BLaER1 treated with 17β-estradiol and CSF1 and Interleukin-3, amounts not matched to agents 10 nM and 100 nM (cell line): ENCODE results near the gene ATP6V1G3.

ENCODE experiments used
- H3K27ac ChIP-seq, 11 experiments: shearing (Covaris generic); formaldehyde crosslinking; 2 replicates each; pipeline ENCODE4 v1.8.1; 2022
- H3K27me3 ChIP-seq, 11 experiments: shearing (Covaris generic); formaldehyde crosslinking; 2 replicates each; pipeline ENCODE4 v1.8.1; 2022
- H3K36me3 ChIP-seq, 11 experiments: shearing (Covaris generic); formaldehyde crosslinking; 2 replicates each; pipeline ENCODE4 v1.8.1; 2022
- H3K4me1 ChIP-seq, 10 experiments: shearing (Covaris generic); formaldehyde crosslinking; 2 replicates each; pipeline ENCODE4 v1.8.1; 2022
- H3K4me2 ChIP-seq, 11 experiments: shearing (Covaris generic); formaldehyde crosslinking; 2 replicates each; pipeline ENCODE4 v1.8.1; 2022
- H3K4me3 ChIP-seq, 10 experiments: shearing (Covaris generic); formaldehyde crosslinking; 2 replicates each; pipeline ENCODE4 v1.8.1; 2022
- H3K9ac ChIP-seq, 11 experiments: shearing (Covaris generic); formaldehyde crosslinking; 2 replicates each; pipeline ENCODE4 v1.8.1; 2022
- H3K9me3 ChIP-seq, 11 experiments: shearing (Covaris generic); formaldehyde crosslinking; replicated peaks in 1 of 11; 2 replicates each; pipeline ENCODE4 v1.8.1; 2022
- H4K20me1 ChIP-seq, 11 experiments: shearing (Covaris generic); formaldehyde crosslinking; 2 replicates each; pipeline ENCODE4 v1.8.1; 2022
- Cebpa-rat ChIP-seq, 11 experiments: shearing (Covaris generic); IDR thresholded peaks; 2 replicates each; pipeline ENCODE4 v1.8.1; 2022

The ATP6V1G3 gene

DNA sequence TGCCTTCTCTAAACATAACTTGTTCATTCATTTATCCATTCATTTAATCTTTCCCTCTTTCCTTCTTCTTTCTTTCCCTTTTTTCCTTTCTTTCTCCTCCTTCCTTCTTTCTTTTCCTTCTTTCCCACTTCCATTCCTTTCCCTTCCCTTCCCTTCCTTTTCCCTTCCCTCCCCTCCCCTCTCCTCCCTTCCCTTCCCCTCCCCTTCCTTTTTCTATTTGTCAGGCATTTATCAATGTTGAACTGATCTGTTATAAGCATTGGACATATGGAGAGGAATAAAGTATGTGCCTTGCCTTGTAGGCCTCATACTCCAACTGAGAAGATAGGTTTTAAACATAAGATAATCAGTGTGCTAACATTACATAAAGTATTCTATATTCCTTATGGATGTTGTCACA is 23.7 kb upstream of the ATP6V1G3 start:
- H3K27ac ChIP-seq, result no peak overlapping the region
- no peak overlapping the region for H3K4me3 ChIP-seq
- no peaks in the 10 kb centered on the region for H3K36me3 ChIP-seq
- peaks cover 0 to 17% (median 6%) of the 10 kb centered on the region in 10 experiments; a peak in 10 of 20 replicates for H3K4me1 ChIP-seq
- no peaks in the 10 kb centered on the region for H4K20me1 ChIP-seq
- no peak overlapping the region for H3K4me2 ChIP-seq
- no peaks in the 10 kb centered on the region for H3K27me3 ChIP-seq
- no peak for TF ChIP-seq Cebpa-rat (IDR thresholded peaks at IDR 0.05)
- no peak overlapping the region for H3K9ac ChIP-seq
- peaks cover 0 to 14% (median 3%) of the 10 kb centered on the region in 11 experiments; a peak in 7 of 22 replicates for H3K9me3 ChIP-seq

- no peaks in the 10 kb centered on the region for H3K36me3 ChIP-seq
- no peak overlapping the region for H3K4me2 ChIP-seq
- H3K9ac ChIP-seq, result no peak overlapping the region
- no peak overlapping the region for H3K4me3 ChIP-seq
- TF ChIP-seq Cebpa-rat (IDR thresholded peaks at IDR 0.05), result no peak
- no peaks in the 10 kb centered on the region for H4K20me1 ChIP-seq
- peaks cover 0 to 17% (median 6%) of the 10 kb centered on the region in 10 experiments; a peak in 10 of 20 replicates for H3K4me1 ChIP-seq
- no peaks in the 10 kb centered on the region for H3K27me3 ChIP-seq
- peaks cover 0 to 14% (median 3%) of the 10 kb centered on the region in 11 experiments; a peak in 7 of 22 replicates for H3K9me3 ChIP-seq
- no peak overlapping the region for H3K27ac ChIP-seq
These were observed 23.1 kb upstream of the ATP6V1G3 start for GRCh38 chr1:198563583-198563982.

DNA sequence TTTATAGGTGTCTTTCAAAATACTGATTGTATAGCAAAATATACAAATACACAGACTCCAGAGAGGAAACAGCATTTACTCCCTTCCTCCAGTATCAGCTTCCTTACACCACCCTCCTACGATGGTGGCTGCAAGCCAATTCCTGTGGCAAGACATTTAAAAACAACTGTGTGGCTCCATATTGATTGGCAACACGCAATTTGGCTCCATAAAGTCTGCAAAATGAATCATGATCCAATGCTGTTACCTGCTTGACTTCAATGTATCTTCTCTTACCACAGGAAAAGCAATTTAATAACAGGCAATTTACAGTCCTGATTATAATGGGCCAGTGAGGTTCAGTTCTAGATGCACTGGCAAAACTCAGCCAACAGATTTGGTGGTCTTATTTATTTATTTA is 19.7 kb upstream of the ATP6V1G3 start:
- H3K4me1 ChIP-seq, result peaks cover 16 to 42% (median 25%) of the 10 kb centered on the region in 10 experiments
- no peaks in the 10 kb centered on the region for H3K36me3 ChIP-seq
- H3K27me3 ChIP-seq, result no peaks in the 10 kb centered on the region
- H3K9me3 ChIP-seq, result peaks cover 0 to 6% (median 0%) of the 10 kb centered on the region in 11 experiments; a peak in 5 of 22 replicates
- peak overlapping the region in 4 of 11 experiments; percentile 22 to 64 (median 48); a peak in 6 of 22 replicates for H3K4me2 ChIP-seq
- no peak for TF ChIP-seq Cebpa-rat (IDR thresholded peaks at IDR 0.05)
- H4K20me1 ChIP-seq, result no peaks in the 10 kb centered on the region
- no peak overlapping the region for H3K4me3 ChIP-seq
- no peak overlapping the region for H3K9ac ChIP-seq
- no peak overlapping the region for H3K27ac ChIP-seq

- Histone ChIP-seq H3K4me2 (no peak overlapping the region), H3K4me3 (no peak overlapping the region), H3K27ac (no peak overlapping the region), H3K27me3 (no peaks in the 10 kb centered on the region), H3K4me1 (peaks cover 16 to 46% (median 27%) of the 10 kb centered on the region in 10 experiments), H3K9me3 (peaks cover 0 to 6% (median 0%) of the 10 kb centered on the region in 11 experiments; a peak in 5 of 22 replicates), H4K20me1 (no peaks in the 10 kb centered on the region), H3K9ac (no peak overlapping the region), H3K36me3 (no peaks in the 10 kb centered on the region)
- no peak for TF ChIP-seq Cebpa-rat (IDR thresholded peaks at IDR 0.05)
These were observed 18.9 kb upstream of the ATP6V1G3 start for GRCh38 chr1:198559362-198559761.

DNA sequence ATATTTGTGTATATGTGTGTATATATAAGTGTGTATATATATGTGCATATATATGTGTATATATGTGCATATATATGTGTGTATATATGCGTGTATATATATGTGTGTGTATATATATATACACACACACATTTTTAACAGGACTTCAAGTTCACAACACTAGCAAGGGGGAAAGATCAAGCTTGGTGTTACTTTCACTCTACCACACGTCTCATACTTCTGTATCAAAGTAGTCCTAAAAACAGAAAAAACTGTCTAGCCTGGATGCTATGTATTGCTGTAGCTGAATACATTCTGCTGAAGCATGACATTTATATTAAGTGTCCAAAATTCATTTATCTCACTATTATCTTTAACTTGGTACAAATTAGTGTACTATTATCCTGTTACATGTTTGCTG is 17.9 kb upstream of the ATP6V1G3 start:
- no peaks in the 10 kb centered on the region for H3K36me3 ChIP-seq
- no peaks in the 10 kb centered on the region for H3K27me3 ChIP-seq
- H3K9me3 ChIP-seq, result peaks cover 0 to 6% (median 0%) of the 10 kb centered on the region in 11 experiments; a peak in 5 of 22 replicates
- H3K4me3 ChIP-seq, result no peak overlapping the region
- TF ChIP-seq Cebpa-rat (IDR thresholded peaks at IDR 0.05), result no peak
- no peak overlapping the region for H3K27ac ChIP-seq
- H3K9ac ChIP-seq, result no peak overlapping the region
- H3K4me1 ChIP-seq, result peaks cover 16 to 55% (median 34%) of the 10 kb centered on the region in 10 experiments
- no peaks in the 10 kb centered on the region for H4K20me1 ChIP-seq
- no peak overlapping the region for H3K4me2 ChIP-seq

DNA sequence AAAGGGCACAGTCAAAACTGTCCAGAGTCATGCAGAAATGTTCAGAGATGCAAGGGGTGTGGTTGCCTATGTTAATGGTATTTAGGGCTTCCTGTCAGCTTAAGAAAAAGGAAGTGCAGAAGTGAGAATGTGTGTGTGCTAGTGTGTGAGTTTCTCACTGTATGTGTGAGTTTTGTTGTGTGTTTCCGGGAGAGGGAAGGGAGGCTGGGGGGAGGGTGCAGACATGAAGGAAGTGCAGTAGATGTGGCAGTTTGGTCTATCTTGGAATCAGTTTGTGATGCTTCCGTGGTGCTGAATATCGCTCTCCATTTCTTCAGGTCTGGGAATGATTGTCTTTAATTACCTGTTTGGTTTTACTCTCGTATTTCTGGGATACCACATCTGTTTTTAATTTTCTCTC is 16.5 kb upstream of the ATP6V1G3 start:
- H3K27me3 ChIP-seq, result no peaks in the 10 kb centered on the region
- peaks cover 0 to 5% (median 0%) of the 10 kb centered on the region in 11 experiments; a peak in 2 of 22 replicates for H3K9me3 ChIP-seq
- H3K4me2 ChIP-seq, result peak overlapping the region; percentile 26 to 81 (median 63)
- H3K27ac ChIP-seq, result peak overlapping the region in 9 of 11 experiments; percentile 5 to 65 (median 44); a peak in 14 of 22 replicates
- peaks cover 16 to 66% (median 34%) of the 10 kb centered on the region in 10 experiments for H3K4me1 ChIP-seq
- TF ChIP-seq Cebpa-rat (IDR thresholded peaks at IDR 0.05), result no peak
- H3K36me3 ChIP-seq, result no peaks in the 10 kb centered on the region
- H3K4me3 ChIP-seq, result peak overlapping the region in 2 of 10 experiments; percentile 1 to 16; a peak in 1 of 20 replicates
- no peaks in the 10 kb centered on the region for H4K20me1 ChIP-seq
- H3K9ac ChIP-seq, result no peak overlapping the region

- peak overlapping the region in 1 of 11 experiments; percentile 43; a peak in 2 of 22 replicates for H3K4me2 ChIP-seq
These were observed 12.4 kb upstream of the ATP6V1G3 start for GRCh38 chr1:198552668-198553416.

DNA sequence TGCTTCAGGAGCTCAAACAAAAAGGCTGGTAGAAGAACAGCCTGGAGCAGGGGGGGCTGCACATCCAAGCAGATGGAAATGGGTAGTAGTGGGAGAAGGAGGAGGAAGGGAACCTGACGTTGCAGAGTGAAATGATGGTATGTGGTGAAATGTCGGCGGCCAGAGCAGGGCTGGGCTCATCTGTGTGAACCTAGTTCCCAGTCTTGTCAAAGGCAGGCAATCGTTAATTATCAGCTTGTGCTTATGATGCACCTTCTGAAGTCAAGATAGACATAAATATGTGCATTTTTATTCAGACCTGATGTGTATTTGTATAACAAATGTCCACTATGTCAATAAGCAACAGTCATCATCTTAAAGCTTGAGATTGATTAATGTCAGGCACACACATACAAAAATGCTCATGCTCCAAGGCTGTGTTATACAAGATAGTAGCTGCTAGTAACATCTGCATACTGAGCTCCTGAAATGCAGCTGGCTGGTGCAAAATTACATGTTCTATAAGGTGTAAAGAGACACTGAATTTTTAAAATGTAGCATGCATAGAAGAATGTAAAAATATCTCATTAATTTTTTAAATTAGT is 10.6 kb upstream of the ATP6V1G3 start:
- TF ChIP-seq Cebpa-rat (IDR thresholded peaks at IDR 0.05), result no peak
- Histone ChIP-seq H3K9ac (no peak overlapping the region), H3K4me3 (no peak overlapping the region), H3K4me1 (peaks cover 0 to 63% (median 17%) of the 10 kb centered on the region in 10 experiments; a peak in 15 of 20 replicates), H3K27ac (peak overlapping the region in 1 of 11 experiments; percentile 46; a peak in 1 of 22 replicates), H3K9me3 (peaks cover 0 to 8% (median 3%) of the 10 kb centered on the region in 11 experiments; a peak in 4 of 22 replicates), H3K27me3 (no peaks in the 10 kb centered on the region), H3K4me2 (peak overlapping the region in 2 of 11 experiments; percentile 60 to 74; a peak in 4 of 22 replicates), H4K20me1 (no peaks in the 10 kb centered on the region), H3K36me3 (no peaks in the 10 kb centered on the region)

More at GRCh38 chr1:198552668-198553416, 12.4 kb upstream of the ATP6V1G3 start:
- TF ChIP-seq Cebpa-rat (IDR thresholded peaks at IDR 0.05), result no peak
- Histone ChIP-seq H3K36me3 (no peaks in the 10 kb centered on the region), H3K27ac (0 out of 22 replicates have a peak overlapping the region, but pooled peaks of 1 of the 11 experiments have one; percentile 25), H3K9ac (no peak overlapping the region), H3K4me1 (peaks cover 15 to 81% (median 35%) of the 10 kb centered on the region in 10 experiments), H3K27me3 (no peaks in the 10 kb centered on the region), H4K20me1 (no peaks in the 10 kb centered on the region), H3K4me3 (no peak overlapping the region), H3K9me3 (peaks cover 0 to 5% (median 0%) of the 10 kb centered on the region in 11 experiments; a peak in 2 of 22 replicates)

DNA sequence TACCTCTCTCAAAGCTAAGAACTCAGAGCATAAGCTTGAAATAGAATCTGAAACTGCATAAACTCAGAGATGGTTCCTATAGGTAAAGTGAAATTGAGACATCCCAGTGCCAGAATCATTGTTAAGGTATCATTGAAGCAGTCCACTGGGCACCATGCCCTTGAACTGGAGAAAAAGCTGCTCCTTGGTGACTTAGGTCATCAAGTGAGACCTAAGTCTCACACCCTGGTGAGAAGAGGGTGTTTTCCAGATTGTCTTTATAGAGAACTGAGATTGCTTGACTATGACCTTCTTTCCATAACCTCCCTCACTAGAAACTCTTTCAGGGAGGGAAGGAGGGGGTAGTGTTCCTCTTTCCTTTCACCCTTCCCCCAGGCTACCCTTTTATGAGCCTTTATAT is 9.4 kb upstream of the ATP6V1G3 start:
- H3K4me2 ChIP-seq, result peak overlapping the region in 5 of 11 experiments; percentile 1 to 74 (median 49); a peak in 9 of 22 replicates
- no peaks in the 10 kb centered on the region for H3K27me3 ChIP-seq
- no peaks in the 10 kb centered on the region for H4K20me1 ChIP-seq
- peaks cover 0 to 8% (median 3%) of the 10 kb centered on the region in 11 experiments; a peak in 4 of 22 replicates for H3K9me3 ChIP-seq
- TF ChIP-seq Cebpa-rat (IDR thresholded peaks at IDR 0.05), result no peak
- H3K4me1 ChIP-seq, result peaks cover 0 to 61% (median 12%) of the 10 kb centered on the region in 10 experiments; a peak in 15 of 20 replicates
- H3K36me3 ChIP-seq, result no peaks in the 10 kb centered on the region
- H3K4me3 ChIP-seq, result no peak overlapping the region
- peak overlapping the region in 3 of 11 experiments; percentile 46 to 68 (median 55); a peak in 5 of 22 replicates for H3K27ac ChIP-seq
- H3K9ac ChIP-seq, result peak overlapping the region in 1 of 11 experiments; percentile 36; a peak in 1 of 22 replicates
